ENCODE results near the gene TFDP2. TPM values are rescaled to one million over a fixed set of nuclear protein-coding genes. Genes with fewer than 3 reads are reported as not detected.

TFDP2 gene
- total RNA-seq, 1 experiment from 2014 or later: 76.0 TPM

GRCh38 chr3:142065932-142066331, 83.4 kb downstream of the TFDP2 start:
- Histone ChIP-seq H3K4me2 (ENCODE audit: insufficient read depth, insufficient read length, low read length) (peak overlapping the region; percentile 34), H3K9me3 (ENCODE audit: control insufficient read depth, low read depth, low read length) (no peaks in the 10 kb centered on the region), H3K18ac (ENCODE audit: insufficient read length, low read depth, low read length) (no peak overlapping the region), H3K56ac (ENCODE audit: insufficient read length, low read depth, low read length) (no peak overlapping the region), H3K23me2 (ENCODE audit: insufficient read length, low read depth, low read length, poor library complexity, severe bottlenecking) (no peaks in the 10 kb centered on the region), H3T11ph (ENCODE audit: low read length) (no peak overlapping the region), H3K4ac (ENCODE audit: low read depth, low read length) (no peak overlapping the region), H2BK12ac (ENCODE audit: insufficient read length, low read depth, low read length) (no peak overlapping the region), H4K8ac (replicated peaks; ENCODE audit: insufficient read length, low read depth, low read length) (no peak overlapping the region), H4K91ac (ENCODE audit: insufficient read length, low read depth, low read length) (no peak overlapping the region), H3K27ac (ENCODE audit: insufficient read length, low read depth, low read length) (no peak overlapping the region), H3K4me1 (ENCODE audit: insufficient read depth, low read length) (peaks cover 2% of the 10 kb centered on the region; the same call in 1 of the 2 replicates), H3K9ac (ENCODE audit: extremely low read depth, insufficient read length, low read length) (no peak overlapping the region), H2BK5ac (ENCODE audit: insufficient read length, low read length) (no peak overlapping the region), H2BK20ac (ENCODE audit: low read depth, low read length, poor library complexity, severe bottlenecking) (no peak overlapping the region), H3K79me2 (ENCODE audit: insufficient read depth, low read length) (no peaks in the 10 kb centered on the region), H3K14ac (ENCODE audit: insufficient read depth, low read length) (no peak overlapping the region), H3K79me1 (ENCODE audit: insufficient read depth, low read depth, low read length, poor library complexity, severe bottlenecking) (no peaks in the 10 kb centered on the region), H2AFZ (ENCODE audit: low read length) (no peak overlapping the region), H2BK15ac (ENCODE audit: low read depth, low read length) (no peak overlapping the region), H4K20me1 (ENCODE audit: control insufficient read depth, insufficient read depth, insufficient read length) (no peaks in the 10 kb centered on the region), H3K23ac (ENCODE audit: insufficient read length, low read depth, low read length) (no peak overlapping the region), H2AK5ac (ENCODE audit: insufficient read length, low read length) (no peak overlapping the region), H2BK120ac (ENCODE audit: low read depth, low read length, poor library complexity, severe bottlenecking) (no peak overlapping the region), H4K5ac (ENCODE audit: insufficient read length, low read depth, low read length) (no peak overlapping the region), H3K27me3 (ENCODE audit: insufficient read depth, low read length) (no peaks in the 10 kb centered on the region)
- Mint-ChIP-seq H3K36me3 (ENCODE audit: insufficient read depth in 1 of 3, low read depth in 3 of 3) (peaks cover 0 to 4% (median 3%) of the 10 kb centered on the region in 3 experiments; a peak in 2 of 7 replicates), H3K9me3 (peaks cover 0 to 7% of the 10 kb centered on the region in 2 experiments; a peak in 2 of 5 replicates), H3K27ac (peak overlapping the region; percentile 19 to 99 (median 95); a peak in 6 of 7 replicates), H3K27me3 (ENCODE audit: low read depth) (no peaks in the 10 kb centered on the region), H3K4me1 (peaks cover 55 to 58% of the 10 kb centered on the region in 2 experiments), H3K4me3 (peak overlapping the region; percentile 0 to 33; a peak in 4 of 5 replicates)
- TF ChIP-seq, protein P1, sequence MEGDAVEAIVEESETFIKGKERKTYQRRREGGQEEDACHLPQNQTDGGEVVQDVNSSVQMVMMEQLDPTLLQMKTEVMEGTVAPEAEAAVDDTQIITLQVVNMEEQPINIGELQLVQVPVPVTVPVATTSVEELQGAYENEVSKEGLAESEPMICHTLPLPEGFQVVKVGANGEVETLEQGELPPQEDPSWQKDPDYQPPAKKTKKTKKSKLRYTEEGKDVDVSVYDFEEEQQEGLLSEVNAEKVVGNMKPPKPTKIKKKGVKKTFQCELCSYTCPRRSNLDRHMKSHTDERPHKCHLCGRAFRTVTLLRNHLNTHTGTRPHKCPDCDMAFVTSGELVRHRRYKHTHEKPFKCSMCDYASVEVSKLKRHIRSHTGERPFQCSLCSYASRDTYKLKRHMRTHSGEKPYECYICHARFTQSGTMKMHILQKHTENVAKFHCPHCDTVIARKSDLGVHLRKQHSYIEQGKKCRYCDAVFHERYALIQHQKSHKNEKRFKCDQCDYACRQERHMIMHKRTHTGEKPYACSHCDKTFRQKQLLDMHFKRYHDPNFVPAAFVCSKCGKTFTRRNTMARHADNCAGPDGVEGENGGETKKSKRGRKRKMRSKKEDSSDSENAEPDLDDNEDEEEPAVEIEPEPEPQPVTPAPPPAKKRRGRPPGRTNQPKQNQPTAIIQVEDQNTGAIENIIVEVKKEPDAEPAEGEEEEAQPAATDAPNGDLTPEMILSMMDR (conservative IDR thresholded peaks at IDR 0.05): no peak
- no CpG with 5 or more reads among the region's 1 CpG for WGBS (ENCODE audit: extremely low coverage, insufficient read length, low lambda C conversion rate)
- DNase-seq: no peak
